ENCODE results near the gene SOWAHC.

- TF ChIP-seq CTCF (IDR thresholded peaks at IDR 0.05; ENCODE audit: extremely low read depth in 1 of 2, insufficient read depth in 1 of 2, low read depth in 1 of 2, low read length in 2 of 2) (no peak), POLR2A (IDR thresholded peaks at IDR 0.05; ENCODE audit: low read depth, low read length) (no peak)
These were observed 33.5 kb downstream of the SOWAHC start for GRCh38 chr2:109647636-109648035.

Measured in endothelial cell of umbilical vein (primary cell).